Femur (tissue), 1 donor: ENCODE measurements around the gene RNU5D-1.
"Not testable (repeated sequence)": the region's sequence is repeated elsewhere in the genome, so short reads cannot be mapped to it uniquely, and the experiment has no call there.

Experiments used
- DNase-seq: peaks from one replicate; pipeline ENCODE4 v3.0.0-alpha.2; 2017

The RNU5D-1 gene

DNA sequence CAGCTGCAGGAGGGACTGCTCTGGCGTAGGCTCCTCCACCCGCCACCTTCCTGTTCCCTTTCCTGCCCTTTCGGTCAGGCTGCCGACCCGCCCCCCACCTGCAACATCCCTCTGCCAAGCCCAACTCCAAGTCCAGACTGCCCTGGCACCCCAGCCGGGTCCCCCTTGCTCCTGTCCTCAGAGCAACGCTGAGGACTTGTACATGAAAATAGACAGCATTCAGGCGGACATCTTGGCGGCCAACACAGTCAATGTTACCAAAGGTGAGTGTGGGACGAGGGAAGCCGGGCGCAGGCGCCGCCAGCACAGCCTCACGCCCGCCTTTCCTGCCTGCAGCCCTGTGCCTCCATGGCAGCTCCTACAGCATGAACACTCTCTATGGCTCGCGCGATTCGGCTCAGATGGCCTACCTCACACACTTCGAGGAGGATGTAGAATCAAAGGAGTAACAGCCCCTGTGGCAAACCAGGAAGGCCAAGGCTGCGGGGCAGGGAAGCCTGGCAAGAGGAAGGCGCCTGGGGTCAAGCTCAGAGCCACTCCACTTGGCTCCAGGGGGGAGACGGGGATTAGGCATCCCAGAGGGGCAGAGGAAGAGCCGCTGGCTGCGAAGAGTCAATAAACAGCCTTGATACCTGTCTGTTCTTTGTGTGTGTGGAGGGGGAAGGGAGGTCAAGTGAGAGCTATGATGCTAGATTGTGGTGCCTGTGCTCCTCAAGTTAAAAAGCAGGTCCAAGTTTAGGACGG, 5.8 kb downstream of the RNU5D-1 start:
- no peak for DNase-seq

DNA sequence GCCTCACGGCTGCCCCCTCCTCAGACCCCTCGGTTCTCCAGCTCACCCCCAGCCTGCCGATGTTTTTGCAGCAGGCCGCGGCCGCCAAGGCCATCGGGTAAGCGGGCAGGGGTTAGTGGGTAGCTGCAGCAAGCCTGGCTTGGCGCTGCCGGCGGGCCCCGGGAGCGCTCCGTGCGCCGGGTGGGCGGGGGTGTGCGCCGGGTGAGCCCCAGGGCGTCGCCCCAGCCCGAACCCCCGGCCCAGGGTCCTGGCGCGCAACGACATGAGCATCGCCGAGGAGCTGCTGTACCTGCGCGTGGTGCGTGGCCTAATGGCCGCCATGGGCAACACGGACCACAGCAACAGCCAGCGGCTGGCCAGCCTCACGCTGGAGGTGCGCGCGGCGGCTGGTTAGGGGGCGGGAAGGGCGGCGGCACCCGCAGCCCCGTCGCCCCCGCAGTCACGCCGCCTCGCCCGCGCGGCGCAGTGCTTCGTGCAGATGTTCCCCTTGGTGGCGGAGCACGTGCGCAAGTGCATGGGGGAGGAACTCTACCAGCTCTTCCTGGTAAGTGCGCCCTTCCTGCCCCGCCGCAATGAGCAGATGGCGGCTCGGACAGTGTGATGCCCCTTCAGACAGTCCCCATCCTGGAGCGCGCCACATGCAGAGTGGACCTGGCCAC, 6.5 kb downstream of the RNU5D-1 start:
- DNase-seq, result no peak

DNA sequence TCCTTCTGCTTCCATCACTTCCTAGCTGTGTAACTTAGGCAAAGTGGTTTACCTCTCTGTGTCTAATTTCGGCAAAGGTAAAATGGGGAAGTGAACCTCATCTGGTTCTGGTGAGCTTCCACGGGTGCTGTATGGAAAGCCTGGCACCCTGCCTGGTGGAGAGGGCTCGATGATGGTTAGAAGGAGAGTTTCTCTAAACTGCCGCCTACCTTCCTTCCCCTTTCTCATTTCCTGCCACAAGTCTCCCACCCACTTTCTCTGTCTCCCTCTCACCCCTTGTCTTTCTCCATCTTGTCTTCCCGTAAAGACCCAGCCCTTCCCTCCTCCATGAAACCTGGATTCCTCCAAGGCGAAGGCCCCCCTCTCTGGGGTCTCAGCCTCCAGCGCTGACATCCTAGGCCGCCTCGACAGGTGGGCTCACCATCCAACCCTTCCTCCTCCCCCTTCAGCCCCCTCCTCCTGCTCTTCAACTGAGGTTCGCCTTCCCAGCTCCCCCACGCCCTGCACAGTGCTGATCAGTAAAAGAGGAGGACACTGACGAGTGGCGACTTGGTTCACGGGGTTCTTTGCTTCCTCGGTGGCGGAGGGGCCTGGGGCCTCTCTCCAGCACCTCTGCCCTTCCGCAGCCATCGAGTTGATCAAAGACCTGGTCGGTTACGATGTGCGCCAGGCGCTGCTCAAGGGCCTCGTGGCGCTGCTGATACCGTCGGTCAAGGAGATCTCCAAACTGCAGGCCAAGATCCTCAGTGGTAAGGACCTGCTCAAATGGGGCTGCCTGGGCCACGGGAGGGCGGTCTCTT, 7.3 kb downstream of the RNU5D-1 start:
- peak; percentile 42 for DNase-seq

DNA sequence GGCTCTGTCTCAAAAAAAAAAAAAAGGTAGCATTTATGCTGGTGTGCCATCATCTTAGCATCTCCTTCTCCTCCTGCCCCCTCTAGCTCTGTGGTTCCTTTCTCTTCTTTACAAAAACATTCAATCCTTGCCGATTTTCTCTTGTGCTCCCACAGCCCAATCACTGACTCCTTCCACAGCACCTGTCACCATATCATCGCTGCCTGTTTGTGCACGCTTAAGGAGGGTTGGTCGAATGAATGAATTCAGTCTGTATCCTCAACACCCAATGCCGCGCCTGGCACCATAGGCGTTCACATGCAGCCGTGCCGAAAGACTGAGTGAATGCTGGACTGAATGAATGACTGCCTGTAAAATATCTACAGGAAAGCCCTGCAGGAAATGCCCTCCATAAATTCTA, 7.9 kb downstream of the RNU5D-1 start:
- no peak for DNase-seq

DNA sequence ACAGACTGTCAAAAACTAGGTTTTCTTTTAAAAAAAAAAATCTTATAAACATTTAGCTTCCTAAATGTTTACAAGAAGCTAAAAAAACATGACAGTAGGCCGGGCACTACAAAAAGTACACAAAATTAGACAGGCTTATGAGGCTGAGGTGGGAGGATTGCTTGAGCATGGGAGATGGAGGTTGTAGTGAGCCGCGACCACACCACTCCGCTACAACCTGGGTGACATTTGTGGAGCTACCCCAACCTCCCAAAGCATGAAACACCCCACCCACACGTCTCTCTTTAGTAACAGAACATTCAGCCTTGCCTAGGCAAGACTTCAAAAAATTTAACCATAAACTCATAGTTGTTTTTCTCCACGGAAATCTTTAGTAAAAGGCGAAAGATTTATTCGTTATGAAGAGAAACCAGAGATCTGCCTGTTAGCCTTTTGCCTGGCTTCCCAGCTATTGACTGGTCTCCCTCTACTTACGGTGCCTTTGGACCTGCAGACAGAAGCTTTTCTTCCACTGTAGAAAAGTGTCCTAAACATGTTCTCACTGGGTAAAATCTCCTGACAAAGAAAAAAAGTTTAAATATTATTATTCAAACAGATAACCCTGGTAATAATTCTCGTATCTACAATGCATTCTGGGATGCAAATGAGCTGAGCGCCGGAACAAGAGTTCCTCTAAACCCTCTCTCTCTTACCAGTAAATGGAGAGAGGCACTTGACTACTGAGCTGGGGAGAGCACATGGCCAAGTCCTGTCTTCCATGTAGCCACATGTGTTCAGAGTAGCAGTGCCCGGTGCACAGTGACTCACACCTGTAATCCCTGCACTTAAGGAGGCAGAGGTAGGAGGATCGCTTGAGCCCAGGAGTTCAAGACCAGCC, 9.2 kb downstream of the RNU5D-1 start:
- DNase-seq, result peak; percentile 55

DNA sequence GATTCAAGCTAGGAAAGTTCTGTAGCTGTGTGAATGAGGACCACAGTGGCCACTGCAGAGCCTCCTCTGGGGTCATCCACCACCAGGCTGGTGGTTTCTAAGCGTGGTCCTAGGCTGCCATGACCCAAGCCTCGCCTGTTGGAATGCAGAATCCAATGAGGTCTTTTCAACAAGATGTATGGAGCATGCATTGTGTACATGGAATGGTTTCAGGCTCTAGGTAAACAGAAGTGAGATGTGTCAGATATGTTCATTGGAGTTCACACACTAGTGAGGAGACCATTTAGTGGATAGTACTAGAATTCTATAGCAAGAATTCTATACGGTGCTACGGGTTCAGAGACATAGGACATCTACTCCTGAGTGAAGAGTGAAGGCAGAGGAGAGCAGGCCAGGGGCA, 10.7 kb downstream of the RNU5D-1 start:
- no peak for DNase-seq

DNA sequence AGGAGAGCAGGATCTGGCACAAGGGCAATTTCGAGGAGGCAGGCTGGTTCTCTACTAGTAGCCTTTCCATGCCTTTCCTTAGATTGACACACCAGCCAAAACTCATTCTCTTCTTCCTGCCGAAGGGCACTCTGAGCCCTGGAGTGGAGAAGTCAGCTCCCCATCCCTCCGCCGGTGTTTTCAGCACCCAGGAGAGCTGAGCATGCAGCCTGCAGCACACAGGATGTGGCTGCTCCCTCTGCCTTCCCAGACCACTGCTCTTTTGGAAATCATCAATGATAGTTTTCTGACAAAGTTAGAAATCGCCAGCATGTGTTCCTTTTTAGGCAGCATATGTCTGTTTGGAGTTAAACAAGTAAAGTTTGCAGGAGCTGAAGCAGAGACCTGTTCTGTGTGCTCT, 11.7 kb downstream of the RNU5D-1 start:
- no peak for DNase-seq

DNA sequence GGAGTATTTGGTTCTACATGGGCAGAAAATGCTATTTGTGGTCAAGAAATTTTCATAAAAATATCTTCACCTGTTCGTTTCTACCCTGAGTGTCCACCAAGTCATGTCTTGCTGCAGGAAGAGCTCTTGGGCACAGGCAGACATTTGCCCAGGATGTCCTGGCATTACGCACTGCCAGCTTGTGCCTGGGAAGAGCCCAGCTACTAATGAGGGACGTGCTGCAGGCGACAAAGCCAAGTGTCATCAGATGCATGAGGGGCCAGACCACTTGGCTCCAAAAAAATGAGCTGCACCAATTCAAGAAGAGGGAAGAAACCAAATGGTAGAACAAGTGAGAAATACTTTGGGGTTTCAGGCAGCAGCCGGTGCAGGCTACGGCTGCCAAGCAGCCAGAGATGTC, 12.9 kb downstream of the RNU5D-1 start:
- no peak for DNase-seq

DNA sequence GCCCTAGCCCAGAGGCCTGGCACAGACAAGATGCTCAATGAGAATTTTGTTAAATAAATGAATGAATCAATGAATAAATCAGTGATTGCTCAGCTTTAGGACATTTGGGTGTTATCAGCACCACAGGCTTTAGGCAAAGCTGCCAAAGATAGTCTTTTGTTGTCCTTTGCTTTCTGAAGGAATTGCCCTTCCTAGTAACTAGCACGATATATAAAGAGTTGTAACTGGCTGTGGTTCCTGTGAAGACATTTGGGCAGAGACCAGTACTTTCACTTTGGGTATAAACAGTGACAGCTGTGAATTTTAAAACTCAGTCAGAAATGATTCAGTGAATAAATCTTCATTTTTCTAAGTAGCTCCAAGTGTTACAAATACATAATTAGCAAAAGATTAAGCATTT, 13.3 kb downstream of the RNU5D-1 start:
- no peak for DNase-seq

DNA sequence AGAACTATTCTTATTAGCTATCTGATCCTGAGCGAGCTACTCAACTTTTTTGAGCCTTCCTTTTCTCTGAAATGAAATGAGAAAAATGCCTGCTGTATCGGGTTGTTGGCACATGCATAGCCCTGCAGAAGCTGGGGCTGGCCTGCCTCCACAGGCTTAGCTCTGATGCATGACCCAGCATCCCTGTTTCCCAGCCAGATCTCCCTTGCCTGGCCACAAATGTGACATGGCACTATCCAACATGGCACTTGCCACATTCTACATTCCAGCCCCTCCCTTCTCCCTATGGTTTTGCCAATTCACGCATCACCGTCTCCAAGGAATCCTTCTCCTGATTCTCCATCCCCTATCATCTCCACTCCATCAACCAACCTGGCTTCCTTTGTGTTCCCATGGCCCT, 13.8 kb downstream of the RNU5D-1 start:
- DNase-seq, result no peak

DNA sequence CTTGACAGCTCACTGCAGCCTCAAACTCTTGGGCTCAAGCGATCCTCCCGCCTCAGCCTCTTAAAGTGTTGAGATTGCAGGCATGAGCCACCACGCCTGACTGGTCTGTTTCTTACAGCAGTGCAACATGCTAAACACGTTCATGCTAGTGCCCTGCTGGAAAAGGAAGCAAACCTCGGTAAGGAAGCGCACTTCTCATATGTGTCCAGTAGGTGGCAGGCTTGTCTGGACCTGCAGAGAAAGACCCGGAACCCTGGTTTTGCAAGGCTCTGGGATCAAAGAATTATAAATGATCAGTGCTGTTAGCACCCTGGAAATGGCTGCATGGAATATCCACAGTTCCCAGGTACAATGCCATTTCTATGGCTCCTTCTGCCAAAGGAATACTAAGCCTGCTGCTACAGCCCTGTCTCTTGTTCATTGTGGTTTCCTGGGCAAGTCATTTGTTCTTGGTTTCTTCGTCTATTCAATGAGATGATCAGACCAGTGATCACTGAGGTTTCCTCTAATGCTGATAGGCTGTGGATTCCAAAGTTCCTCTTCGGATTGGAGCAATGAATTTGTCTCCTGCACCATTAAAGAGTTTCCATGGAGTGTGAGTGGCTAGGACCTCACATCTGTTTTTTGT, 15.9 kb downstream of the RNU5D-1 start:
- DNase-seq, result peak; percentile 74

DNA sequence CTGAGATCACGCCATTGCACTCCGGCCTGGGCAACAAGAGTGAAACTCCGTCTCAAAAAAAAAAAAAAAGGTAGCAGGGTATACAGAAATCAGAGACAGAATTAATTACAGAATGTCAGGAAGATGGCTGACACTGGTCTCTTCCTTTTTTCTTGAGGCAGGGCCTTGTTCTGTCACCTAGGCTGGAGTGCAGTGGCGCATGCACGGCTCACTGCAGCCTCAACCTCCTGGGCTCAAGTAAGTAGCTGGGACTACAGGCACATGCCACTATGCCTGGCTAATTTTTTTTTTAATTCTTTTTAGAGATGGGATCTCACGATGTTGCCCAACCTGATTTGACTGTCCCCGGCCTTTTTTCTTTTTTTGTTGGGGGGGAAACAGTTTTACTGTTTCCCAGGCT, 16.4 kb downstream of the RNU5D-1 start:
- no peak for DNase-seq

DNA sequence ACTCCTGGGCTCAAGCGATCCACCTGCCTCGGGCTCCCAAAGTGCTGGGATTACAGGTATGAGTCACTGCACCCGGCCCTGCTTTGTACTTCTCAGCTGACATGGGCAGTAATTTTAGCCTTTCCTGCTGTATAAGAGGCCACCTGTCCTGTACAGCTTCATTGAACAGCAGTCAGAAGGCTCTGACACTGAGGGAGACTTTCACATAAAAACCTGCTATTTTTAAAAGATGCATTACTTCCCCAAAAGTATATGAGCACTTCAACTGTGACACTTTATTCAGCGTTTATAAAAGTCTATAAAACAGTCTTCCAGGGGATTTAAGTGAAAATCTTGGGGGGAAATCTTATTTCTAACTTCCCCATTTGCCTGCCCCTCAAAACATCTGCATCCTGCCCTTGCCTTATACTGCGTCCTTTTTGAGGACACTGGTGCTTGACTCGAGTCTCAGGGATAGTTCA, 17.6 kb downstream of the RNU5D-1 start:
- no peak for DNase-seq

DNA sequence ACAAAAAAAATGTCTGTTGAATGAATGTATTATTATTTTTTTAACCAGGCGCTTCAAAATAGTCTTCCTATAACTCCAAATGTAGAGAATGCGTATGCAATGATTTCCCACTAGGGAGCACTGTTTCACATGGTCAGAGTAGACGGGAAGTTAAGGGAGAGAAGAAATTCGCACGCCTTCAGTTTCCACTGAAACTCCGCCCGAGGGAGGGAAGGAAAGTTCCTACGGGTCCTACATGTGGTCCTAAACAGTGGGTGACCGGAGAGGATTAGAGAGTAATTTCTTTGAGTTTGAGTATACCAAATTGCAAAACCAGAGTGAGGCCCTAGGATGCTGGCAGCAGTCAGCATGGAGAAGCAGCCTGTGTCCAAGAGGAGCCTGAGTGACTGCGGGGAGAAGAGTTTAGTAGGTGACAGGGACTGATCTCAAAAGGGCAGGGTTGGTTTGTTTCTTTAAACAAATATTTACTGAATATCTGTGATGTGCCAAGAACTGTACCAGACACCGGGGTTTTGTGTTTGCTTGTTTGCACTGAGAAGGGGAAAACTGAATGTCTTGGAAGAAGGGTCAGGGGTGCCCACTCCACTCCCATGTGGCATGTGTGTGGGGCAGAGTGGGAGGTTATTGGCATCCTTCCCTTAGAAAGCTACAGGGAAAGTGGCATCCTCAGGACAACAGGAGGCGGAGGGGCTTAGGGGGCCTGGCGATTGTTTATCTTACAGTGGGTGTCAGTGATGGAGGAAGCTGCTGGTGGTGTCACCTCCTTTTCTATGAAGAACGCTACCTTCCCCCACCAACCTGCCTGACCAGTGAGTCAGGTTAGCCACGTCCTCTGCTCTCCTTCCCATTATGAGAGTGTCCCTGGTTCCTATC, 22.8 kb downstream of the RNU5D-1 start:
- no peak for DNase-seq

DNA sequence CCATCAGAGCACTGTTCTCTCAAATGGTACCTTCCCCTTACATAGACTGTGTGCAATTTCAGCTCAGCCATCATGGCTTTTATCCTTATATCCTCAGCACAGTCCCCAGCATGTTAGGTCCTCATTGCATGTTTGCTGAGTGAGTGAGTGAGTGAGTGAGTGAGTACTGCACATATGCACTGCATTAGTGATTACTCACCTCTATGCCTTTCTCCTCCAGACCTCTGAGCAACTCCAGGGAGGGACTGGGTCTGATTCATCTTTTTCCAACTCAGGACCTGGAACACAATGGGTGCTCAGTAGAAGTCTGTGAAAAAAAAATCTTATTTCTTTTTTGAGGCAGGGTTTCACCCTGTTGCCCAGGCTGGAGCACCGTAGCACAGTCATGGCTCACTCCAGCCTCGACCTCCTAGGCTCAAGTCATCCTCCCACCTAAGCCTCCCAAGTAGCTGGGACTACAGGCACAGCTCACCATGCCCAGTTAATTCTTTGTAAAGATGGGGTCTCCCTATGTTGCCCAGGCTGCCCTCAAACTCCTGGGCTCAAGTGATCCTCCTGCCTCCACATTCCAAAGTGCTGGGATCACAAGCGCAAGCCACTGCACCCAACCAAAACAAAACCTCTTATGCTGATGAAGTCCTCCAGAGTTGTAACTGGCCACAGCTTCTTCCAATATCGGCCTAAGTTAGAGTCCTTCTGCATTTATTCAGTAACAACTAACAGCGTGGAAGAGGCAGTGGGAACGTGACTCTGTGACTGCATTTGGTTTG, 23.7 kb downstream of the RNU5D-1 start:
- no peak for DNase-seq

DNA sequence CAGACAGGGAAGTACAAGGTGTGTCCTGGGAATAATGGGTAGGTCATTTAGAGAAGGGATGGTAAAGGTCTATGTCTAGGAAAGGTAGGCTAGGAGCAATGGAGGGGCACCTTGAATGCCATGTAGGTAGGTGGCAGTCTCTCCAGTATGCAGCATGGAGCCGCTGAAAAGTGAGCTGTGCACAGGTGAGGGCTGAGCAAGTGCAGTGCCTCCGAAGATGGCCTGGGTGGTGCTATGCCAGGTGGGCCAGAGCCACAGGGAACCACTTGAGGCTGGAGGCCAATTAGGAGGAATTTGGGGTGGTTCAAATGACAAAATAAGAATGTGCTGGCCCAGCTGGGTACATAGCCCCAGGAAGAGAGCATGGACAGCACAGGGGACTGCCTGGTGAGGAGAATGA, 25.0 kb downstream of the RNU5D-1 start:
- no peak for DNase-seq

DNA sequence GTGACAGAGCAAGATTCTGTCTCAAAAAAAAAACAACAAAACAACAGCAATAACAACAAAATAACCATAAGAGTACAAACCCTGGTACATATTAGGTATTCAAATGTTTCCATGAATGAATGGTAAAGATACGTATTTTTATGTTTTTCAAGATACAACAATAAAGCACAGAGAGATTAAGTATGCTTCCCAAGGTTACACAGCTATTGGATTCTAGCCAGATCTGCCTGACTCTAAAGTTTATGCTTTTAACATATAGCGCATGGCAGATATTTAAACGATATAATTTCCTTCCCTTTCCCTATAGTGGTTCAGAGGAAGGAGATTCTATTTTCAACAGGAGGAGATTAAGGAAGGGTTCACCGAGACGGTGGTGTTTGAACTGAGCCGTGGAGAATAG, 25.5 kb downstream of the RNU5D-1 start:
- no peak for DNase-seq

DNA sequence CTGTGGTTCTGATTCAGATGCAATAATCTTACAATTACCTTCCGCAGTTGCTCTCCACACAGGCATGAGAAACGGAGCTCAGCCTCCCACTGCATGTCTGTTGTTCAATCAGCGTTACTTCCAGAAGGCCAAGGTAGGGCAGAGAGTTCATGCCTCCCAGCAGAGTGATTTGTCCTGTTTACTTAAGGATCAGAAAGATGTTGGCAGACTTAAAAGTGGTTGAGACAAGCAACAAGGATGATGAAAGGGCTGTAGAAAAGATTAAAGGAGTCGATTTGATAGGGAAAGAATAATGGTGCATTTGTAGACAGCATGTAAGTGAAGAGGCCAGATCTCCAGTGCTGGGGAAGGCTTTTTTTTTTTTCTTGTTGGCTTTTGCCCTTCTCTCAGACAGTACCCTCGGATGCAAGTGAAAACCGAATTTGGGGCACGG, 29.8 kb downstream of the RNU5D-1 start:
- no peak for DNase-seq

DNA sequence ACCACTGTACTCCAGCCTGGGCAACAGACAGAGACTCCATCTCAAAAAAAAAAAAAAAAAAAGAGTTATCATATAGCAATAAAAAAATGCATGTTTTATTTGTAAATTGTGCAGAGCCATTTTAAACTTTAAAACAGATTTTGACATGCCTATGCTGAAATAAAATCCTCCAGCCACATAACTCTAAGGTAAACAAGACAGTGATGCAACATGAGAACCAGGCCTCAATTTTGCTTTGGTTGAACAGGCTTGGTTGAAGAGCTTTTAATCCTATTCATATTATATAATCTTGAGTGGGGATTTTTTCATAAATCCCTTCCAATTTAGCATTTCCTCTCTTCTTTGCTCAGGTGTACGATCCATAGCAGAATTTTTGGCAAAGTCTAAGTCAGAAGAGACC, 30.4 kb downstream of the RNU5D-1 start:
- no peak for DNase-seq

DNA sequence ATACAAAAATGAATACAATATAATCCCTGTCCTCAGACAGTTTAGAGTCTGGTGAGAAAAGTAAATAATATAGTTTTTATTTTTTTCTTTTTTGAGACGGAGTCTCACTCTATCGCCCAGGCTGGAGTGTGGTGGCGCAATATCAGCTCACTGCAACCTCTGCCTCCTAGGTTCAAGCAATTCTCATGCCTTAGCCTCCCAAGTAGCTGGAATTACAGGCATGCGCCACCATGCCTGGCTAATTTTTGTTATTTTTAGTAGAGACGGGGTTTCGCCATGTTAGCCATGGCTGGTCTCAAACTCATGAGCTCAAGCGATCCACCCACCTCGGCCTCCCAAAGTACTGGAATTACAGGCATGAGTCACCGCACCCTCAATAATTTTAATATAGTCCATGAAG, 31.6 kb downstream of the RNU5D-1 start:
- not testable (repeated sequence) for DNase-seq
